Fibroblast of pulmonary artery (primary cell): Measurements from ENCODE around the gene ASF1A.

ENCODE experiments used
- DNase-seq: peaks from one replicate; pipeline ENCODE4 v3.0.0-alpha.2; 2010; ENCODE audit warnings: low read depth
- H3K4me3 ChIP-seq: replicated peaks from 2 replicates; pipeline ENCODE4 v1.5.1; 2011; ENCODE audit warnings: low read depth, mild to moderate bottlenecking, control low read depth, low read length, moderate library complexity
- CTCF ChIP-seq: IDR thresholded peaks from 2 replicates; pipeline ENCODE4 v1.5.1; 2011; ENCODE audit warnings: mild to moderate bottlenecking, control low read depth, low read length, inconsistent platforms; ENCODE audit errors: missing control alignments

The ASF1A gene

GRCh38 chr6:118935331-118935668, 41.3 kb downstream of the ASF1A start:
- no peak for TF ChIP-seq CTCF
- DNase-seq, result no peak
- peak overlapping the region; percentile 93 for H3K4me3 ChIP-seq

- no peak for TF ChIP-seq CTCF
- DNase-seq, result no peak
- no peak overlapping the region for H3K4me3 ChIP-seq
Observed at GRCh38 chr6:118935978-118936703, 42.2 kb downstream of the ASF1A start.

- no peak for TF ChIP-seq CTCF
- DNase-seq, result no peak
- H3K4me3 ChIP-seq, result no peak overlapping the region
Observed at GRCh38 chr6:118939683-118940082, 45.7 kb downstream of the ASF1A start.

GRCh38 chr6:118940770-118941169, 46.8 kb downstream of the ASF1A start:
- H3K4me3 ChIP-seq, result no peak overlapping the region
- no peak for TF ChIP-seq CTCF
- DNase-seq, result no peak

GRCh38 chr6:118945217-118945616, 51.3 kb downstream of the ASF1A start:
- H3K4me3 ChIP-seq, result no peak overlapping the region
- TF ChIP-seq CTCF, result no peak
- no peak for DNase-seq

- no peak for TF ChIP-seq CTCF
- no peak overlapping the region for H3K4me3 ChIP-seq
- DNase-seq, result no peak
Observed at GRCh38 chr6:118952683-118953082, 58.7 kb downstream of the ASF1A start.

GRCh38 chr6:118953391-118953790, 59.4 kb downstream of the ASF1A start:
- H3K4me3 ChIP-seq, result no peak overlapping the region
- DNase-seq, result no peak
- no peak for TF ChIP-seq CTCF
